Ishikawa (cell line): Measurements from ENCODE around the gene FBXL20.

Experiments
- CEBPB ChIP-seq: IDR thresholded peaks from 2 replicates; pipeline ENCODE4 v1.6.1; 2012
- CREB1 ChIP-seq: IDR thresholded peaks from 2 replicates; pipeline ENCODE4 v1.6.1; 2012; ENCODE audit warnings: low read depth
- EGR1 ChIP-seq: IDR thresholded peaks from 2 replicates; pipeline ENCODE4 v1.6.1; 2012
- EP300 ChIP-seq: IDR thresholded peaks from 2 replicates; pipeline ENCODE4 v1.6.1; 2012; ENCODE audit warnings: borderline replicate concordance
- MAX ChIP-seq: IDR thresholded peaks from 2 replicates; pipeline ENCODE4 v1.6.1; 2012
- NFIC ChIP-seq: IDR thresholded peaks from 2 replicates; pipeline ENCODE4 v1.6.1; 2012
- RAD21 ChIP-seq: IDR thresholded peaks from 2 replicates; pipeline ENCODE4 v1.6.1; 2012; ENCODE audit warnings: low read depth
- REST ChIP-seq: IDR thresholded peaks from 2 replicates; pipeline ENCODE4 v1.6.1; 2012; ENCODE audit warnings: low read depth, mild to moderate bottlenecking
- TAF1 ChIP-seq: IDR thresholded peaks from 2 replicates; pipeline ENCODE4 v1.6.1; 2012; ENCODE audit warnings: low read depth, mild to moderate bottlenecking
- TCF12 ChIP-seq: IDR thresholded peaks from 2 replicates; pipeline ENCODE4 v1.6.1; 2012; ENCODE audit warnings: low read depth
- TEAD4 ChIP-seq: IDR thresholded peaks from 2 replicates; pipeline ENCODE4 v1.6.1; 2012
- USF1 ChIP-seq: IDR thresholded peaks from 2 replicates; pipeline ENCODE4 v1.6.1; 2012
- YY1 ChIP-seq: IDR thresholded peaks from 2 replicates; pipeline ENCODE4 v1.6.1; 2012; ENCODE audit warnings: low read depth
- ZBTB7A ChIP-seq: IDR thresholded peaks from 2 replicates; pipeline ENCODE4 v1.6.1; 2012; ENCODE audit warnings: low read depth

Gene FBXL20

GRCh38 chr17:39251997-39252396 lies 149.4 kb downstream of the FBXL20 start:
- TF ChIP-seq REST: no peak
- TF ChIP-seq CREB1: no peak
- TF ChIP-seq YY1: no peak
- TF ChIP-seq NFIC: no peak
- no peak for TF ChIP-seq ZBTB7A
- TF ChIP-seq EGR1: no peak
- no peak for TF ChIP-seq EP300
- no peak for TF ChIP-seq USF1

GRCh38 chr17:39246274-39246673 lies 155.2 kb downstream of the FBXL20 start:
- no peak for TF ChIP-seq EGR1
- TF ChIP-seq CEBPB: no peak
- TF ChIP-seq REST: no peak
- TF ChIP-seq EP300: no peak
- TF ChIP-seq USF1: no peak
- TF ChIP-seq ZBTB7A: no peak
- no peak for TF ChIP-seq YY1
- TF ChIP-seq TCF12: no peak

GRCh38 chr17:39244600-39245570 lies 156.5 kb downstream of the FBXL20 start:
- no peak for TF ChIP-seq REST
- peak; percentile 96 for TF ChIP-seq RAD21

GRCh38 chr17:39244016-39244599 lies 157.3 kb downstream of the FBXL20 start:
- no peak for TF ChIP-seq USF1
- no peak for TF ChIP-seq NFIC
- TF ChIP-seq YY1: no peak
- no peak for TF ChIP-seq TCF12
- TF ChIP-seq MAX: no peak
- TF ChIP-seq CEBPB: no peak
- no peak for TF ChIP-seq RAD21
- TF ChIP-seq REST: no peak
- TF ChIP-seq TEAD4: no peak
- no peak for TF ChIP-seq CREB1
- no peak for TF ChIP-seq TAF1
- TF ChIP-seq EGR1: no peak
- no peak for TF ChIP-seq ZBTB7A
- TF ChIP-seq EP300: no peak
